Muscle layer of colon (tissue), 2 donors: ENCODE measurements around the gene IFNG.
"Not testable (repeated sequence)": the region's sequence is repeated elsewhere in the genome, so short reads cannot be mapped to it uniquely, and the experiment has no call there.

ENCODE experiments used
- H3K27ac ChIP-seq: one replicate; pipeline ENCODE4 v1.7.0; 2013; ENCODE audit warnings: low read depth, mild to moderate bottlenecking, low read length, moderate library complexity
- H3K27me3 ChIP-seq, 2 donors: one replicate each; pipeline ENCODE4 v1.7.0; 2013; ENCODE audit warnings: low read length in 2 of 2, mild to moderate bottlenecking in 2 of 2; ENCODE audit not compliant: insufficient read depth in 2 of 2, control insufficient read depth in 1 of 2
- H3K36me3 ChIP-seq: one replicate; pipeline ENCODE4 v1.7.0; 2013; ENCODE audit warnings: mild to moderate bottlenecking, low read length; ENCODE audit not compliant: insufficient read depth
- H3K4me1 ChIP-seq: one replicate; pipeline ENCODE4 v1.7.0; 2013; ENCODE audit warnings: mild to moderate bottlenecking, low read length; ENCODE audit not compliant: insufficient read depth
- H3K4me3 ChIP-seq, 2 donors: one replicate each; pipeline ENCODE4 v1.7.0; 2013; ENCODE audit warnings: low read length in 2 of 2, low read depth in 1 of 2, mild to moderate bottlenecking in 1 of 2, moderate library complexity in 1 of 2
- H3K9ac ChIP-seq: one replicate; pipeline ENCODE4 v1.7.0; 2013; ENCODE audit warnings: low read length
- H3K9me3 ChIP-seq: one replicate; pipeline ENCODE4 v1.7.0; 2013; ENCODE audit warnings: mild to moderate bottlenecking, low read length
- donor health status: abdominal sarcoma.
- donor health status: Adenocarcinoma of cecum.

The IFNG gene

GRCh38 chr12:68159681-68160304, at the start of gene IFNG:
TSS of gene IFNG (minus strand) at chr12:68159740. CDS start at chr12:68159615, 125 bp downstream.
- Histone ChIP-seq H3K4me3 (no peak within 1 kb of the TSS), H3K27me3 (no peaks in the 10 kb centered on the region), H3K27ac (no peak within 1 kb of the TSS), H3K36me3 (no peaks in the 10 kb centered on the region), H3K4me1 (no peaks in the 10 kb centered on the region), H3K9me3 (no peaks in the 10 kb centered on the region), H3K9ac (no peak within 1 kb of the TSS)

- H3K27ac ChIP-seq, H3K9ac ChIP-seq, H3K9me3 ChIP-seq, H3K4me3 ChIP-seq, H3K4me1 ChIP-seq, H3K27me3 ChIP-seq, H3K36me3 ChIP-seq: not testable (repeated sequence)
Observed at GRCh38 chr12:68209048-68209728, 49.6 kb upstream of the IFNG start.

DNA sequence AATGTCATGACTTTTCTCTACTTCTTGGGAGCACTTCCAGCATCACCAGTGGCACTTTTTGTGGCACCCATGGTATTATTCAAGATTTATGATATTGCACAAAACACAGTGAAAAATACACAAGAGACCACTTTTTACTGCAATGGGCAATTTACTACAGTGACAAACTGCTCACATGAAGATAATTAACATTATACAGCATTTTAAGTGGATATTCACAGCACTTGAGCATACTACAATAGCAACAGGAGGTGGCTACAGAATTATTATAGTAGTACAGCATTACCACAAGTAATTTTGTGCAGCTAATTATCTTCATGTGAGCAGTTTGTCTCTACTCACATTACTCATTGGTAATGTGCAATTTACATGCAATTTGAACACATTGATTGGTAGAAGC, 47.7 kb upstream of the IFNG start:
- H3K27ac ChIP-seq: no peak overlapping the region
- H3K4me3 ChIP-seq: no peak overlapping the region
- H3K4me1 ChIP-seq: no peaks in the 10 kb centered on the region
- H3K9ac ChIP-seq: no peak overlapping the region
- no peaks in the 10 kb centered on the region for H3K36me3 ChIP-seq
- H3K27me3 ChIP-seq: no peaks in the 10 kb centered on the region
- H3K9me3 ChIP-seq: no peaks in the 10 kb centered on the region

- H3K4me1 ChIP-seq: no peaks in the 10 kb centered on the region
- H3K9me3 ChIP-seq: no peaks in the 10 kb centered on the region
- no peak overlapping the region for H3K9ac ChIP-seq
- no peaks in the 10 kb centered on the region for H3K27me3 ChIP-seq
- H3K4me3 ChIP-seq: no peak overlapping the region
- no peaks in the 10 kb centered on the region for H3K36me3 ChIP-seq
- H3K27ac ChIP-seq: no peak overlapping the region
Observed at GRCh38 chr12:68206446-68206845, 46.9 kb upstream of the IFNG start.

GRCh38 chr12:68203460-68203875, 43.9 kb upstream of the IFNG start:
- H3K27ac ChIP-seq: no peak overlapping the region
- no peaks in the 10 kb centered on the region for H3K36me3 ChIP-seq
- H3K9me3 ChIP-seq: no peaks in the 10 kb centered on the region
- no peak overlapping the region for H3K9ac ChIP-seq
- H3K27me3 ChIP-seq: no peaks in the 10 kb centered on the region
- no peak overlapping the region for H3K4me3 ChIP-seq
- H3K4me1 ChIP-seq: no peaks in the 10 kb centered on the region

GRCh38 chr12:68200854-68201253, 41.3 kb upstream of the IFNG start:
- Histone ChIP-seq H3K4me1 (no peaks in the 10 kb centered on the region), H3K9ac (no peak overlapping the region), H3K27ac (no peak overlapping the region), H3K9me3 (no peaks in the 10 kb centered on the region), H3K36me3 (no peaks in the 10 kb centered on the region), H3K27me3 (no peaks in the 10 kb centered on the region), H3K4me3 (no peak overlapping the region)

- H3K4me3 ChIP-seq: no peak overlapping the region
- H3K36me3 ChIP-seq: no peaks in the 10 kb centered on the region
- no peak overlapping the region for H3K9ac ChIP-seq
- H3K4me1 ChIP-seq: no peaks in the 10 kb centered on the region
- H3K27ac ChIP-seq: no peak overlapping the region
- no peaks in the 10 kb centered on the region for H3K27me3 ChIP-seq
- H3K9me3 ChIP-seq: no peaks in the 10 kb centered on the region
Observed at GRCh38 chr12:68199127-68199526, 39.6 kb upstream of the IFNG start.

DNA sequence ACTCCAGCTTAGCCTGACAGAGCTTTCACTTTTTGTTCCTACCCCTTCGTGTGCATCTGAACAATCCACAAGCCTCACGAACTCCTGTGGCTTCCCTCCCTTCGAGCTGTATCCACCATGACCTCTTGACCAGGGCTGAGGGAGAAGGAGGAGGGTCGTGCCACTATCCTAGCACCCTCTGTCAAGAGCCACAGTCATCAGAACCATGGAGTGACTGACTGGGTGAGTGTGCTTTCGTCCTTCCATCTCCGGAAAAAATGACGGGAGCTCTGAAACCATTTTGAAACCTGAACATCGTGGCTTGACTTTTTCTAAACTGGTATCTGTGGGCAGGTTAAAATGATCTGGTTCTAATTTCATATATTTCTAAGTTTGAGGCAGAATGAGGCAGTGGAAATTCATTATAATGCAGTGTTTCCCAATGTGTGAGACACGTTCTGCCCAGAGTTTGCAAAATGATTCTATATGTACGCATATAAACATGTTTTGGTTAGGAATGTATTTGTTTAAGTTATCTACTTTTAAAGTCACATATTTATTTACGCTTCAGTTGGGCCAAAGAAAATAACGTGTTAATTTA, 39.1 kb upstream of the IFNG start:
- Histone ChIP-seq H3K36me3 (no peaks in the 10 kb centered on the region), H3K4me3 (no peak overlapping the region), H3K27ac (no peak overlapping the region), H3K4me1 (no peaks in the 10 kb centered on the region), H3K9me3 (no peaks in the 10 kb centered on the region), H3K9ac (no peak overlapping the region), H3K27me3 (no peaks in the 10 kb centered on the region)

DNA sequence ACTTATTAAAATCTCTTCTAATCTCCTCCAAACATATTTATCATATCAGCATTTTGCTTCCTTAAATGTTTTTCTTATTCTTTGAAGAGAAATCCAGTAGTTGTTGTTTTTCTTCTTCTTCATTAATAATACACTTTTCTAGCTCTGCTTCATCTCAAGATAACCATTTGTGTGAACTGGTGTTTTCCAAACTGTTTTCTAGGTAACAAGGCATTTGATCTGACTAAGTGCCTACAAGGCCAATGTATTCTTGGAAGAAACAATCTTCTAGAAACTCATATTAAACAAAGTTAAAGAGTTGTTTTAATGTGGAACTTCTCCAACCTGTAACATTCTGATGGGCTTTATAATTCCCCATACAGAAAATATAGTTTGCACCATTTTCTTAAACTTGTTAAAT, 30.8 kb upstream of the IFNG start:
- Histone ChIP-seq H3K36me3 (no peaks in the 10 kb centered on the region), H3K27me3 (no peaks in the 10 kb centered on the region), H3K27ac (no peak overlapping the region), H3K9me3 (no peaks in the 10 kb centered on the region), H3K4me1 (no peaks in the 10 kb centered on the region), H3K9ac (no peak overlapping the region), H3K4me3 (no peak overlapping the region)

DNA sequence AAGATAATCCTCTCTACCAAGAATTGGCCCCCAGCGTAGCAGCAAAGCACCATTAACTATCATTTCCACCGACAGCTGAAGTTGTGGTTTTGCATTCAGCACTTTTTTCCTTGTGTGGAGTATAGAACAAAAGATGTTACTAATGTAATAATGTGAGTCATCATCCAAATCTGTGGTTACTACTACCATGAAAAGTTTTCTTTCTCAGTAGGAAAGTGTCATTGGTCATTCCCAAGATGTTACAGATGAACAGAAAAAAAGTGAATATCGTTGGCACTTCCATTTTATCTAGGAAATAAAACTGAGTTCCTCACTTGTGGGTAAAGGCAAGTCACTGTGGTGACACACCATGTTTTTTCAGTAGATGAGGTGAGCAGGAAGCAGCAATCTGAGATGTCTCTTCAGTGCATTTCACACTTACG, 30.3 kb upstream of the IFNG start:
- H3K36me3 ChIP-seq: no peaks in the 10 kb centered on the region
- H3K4me3 ChIP-seq: no peak overlapping the region
- H3K27me3 ChIP-seq: no peaks in the 10 kb centered on the region
- no peak overlapping the region for H3K9ac ChIP-seq
- no peaks in the 10 kb centered on the region for H3K9me3 ChIP-seq
- H3K4me1 ChIP-seq: no peaks in the 10 kb centered on the region
- H3K27ac ChIP-seq: no peak overlapping the region

GRCh38 chr12:68185598-68185997, 26.1 kb upstream of the IFNG start:
- no peak overlapping the region for H3K27ac ChIP-seq
- no peak overlapping the region for H3K4me3 ChIP-seq
- H3K9me3 ChIP-seq: no peaks in the 10 kb centered on the region
- H3K36me3 ChIP-seq: no peaks in the 10 kb centered on the region
- H3K9ac ChIP-seq: no peak overlapping the region
- no peaks in the 10 kb centered on the region for H3K27me3 ChIP-seq
- no peaks in the 10 kb centered on the region for H3K4me1 ChIP-seq
